HCEC 1CT (cell line): Measurements from ENCODE around the gene ATG4A.

Experiments
- DNase-seq: peaks from one replicate; pipeline ENCODE4 v3.0.0-alpha.2; 2017

Gene ATG4A

GRCh38 chrX:108091264-108091877, at the start of gene ATG4A, which contains the start of gene PSMD10:
Gene ATG4A (plus strand): TSS chrX:108091778. CDS start chrX:108091827, 49 bp downstream.
Gene PSMD10 (minus strand): TSS chrX:108091542. CDS start chrX:108091520, 22 bp downstream.
- peak; percentile 94 for DNase-seq

- no peak for DNase-seq
Measured at GRCh38 chrX:108044554-108045256, 46.9 kb upstream of the ATG4A start, which contains the start of gene VSIG1. Gene VSIG1 (plus strand): TSS chrX:108045065. CDS start chrX:108045131, 66 bp downstream.

GRCh38 chrX:108049649-108050048, 41.9 kb upstream of the ATG4A start:
- DNase-seq = no peak

- DNase-seq = no peak
Measured at GRCh38 chrX:108053218-108053617, 38.4 kb upstream of the ATG4A start.

- DNase-seq = no peak
Measured at GRCh38 chrX:108055546-108055945, 36.0 kb upstream of the ATG4A start.

- DNase-seq = no peak
Measured at GRCh38 chrX:108059801-108060200, 31.8 kb upstream of the ATG4A start.

- DNase-seq = no peak
Measured at GRCh38 chrX:108064001-108064400, 27.6 kb upstream of the ATG4A start.

- no peak for DNase-seq
Measured at GRCh38 chrX:108064613-108065012, 27.0 kb upstream of the ATG4A start.

- no peak for DNase-seq
Measured at GRCh38 chrX:108068121-108068520, 23.5 kb upstream of the ATG4A start.

- peak; percentile 59 for DNase-seq
Measured at GRCh38 chrX:108070891-108071290, 20.7 kb upstream of the ATG4A start.

- no peak for DNase-seq
Measured at GRCh38 chrX:108071578-108071977, 20.0 kb upstream of the ATG4A start.

- peak; percentile 48 for DNase-seq
Measured at GRCh38 chrX:108072746-108073145, 18.8 kb upstream of the ATG4A start.

GRCh38 chrX:108081110-108081509, 10.5 kb upstream of the ATG4A start:
- DNase-seq = no peak

- DNase-seq = no peak
Measured at GRCh38 chrX:108087792-108088191, 3.8 kb upstream of the ATG4A start.

- no peak for DNase-seq
Measured at GRCh38 chrX:108088511-108088910, 3.1 kb upstream of the ATG4A start.

GRCh38 chrX:108090491-108091263, 901 bp upstream of the ATG4A start:
- DNase-seq = peak; percentile 34

- no peak for DNase-seq
Measured at GRCh38 chrX:108091878-108092291, 307 bp downstream of the ATG4A start.

GRCh38 chrX:108097380-108097779, 5.8 kb downstream of the ATG4A start:
- peak; percentile 54 for DNase-seq

- no peak for DNase-seq
Measured at GRCh38 chrX:108105473-108105872, 13.9 kb downstream of the ATG4A start.

GRCh38 chrX:108114541-108114940, 23.0 kb downstream of the ATG4A start:
- no peak for DNase-seq

- DNase-seq = no peak
Measured at GRCh38 chrX:108117988-108118387, 26.4 kb downstream of the ATG4A start.

GRCh38 chrX:108121291-108121690, 29.7 kb downstream of the ATG4A start:
- no peak for DNase-seq

GRCh38 chrX:108122748-108123147, 31.2 kb downstream of the ATG4A start:
- DNase-seq = no peak
